HG02943 (cell line): ENCODE data around the gene PCNX1.
"Not testable (repeated sequence)": the region's sequence is repeated elsewhere in the genome, so short reads cannot be mapped to it uniquely, and the experiment has no call there.

Experiments
- ATAC-seq: cut with Tn5 transposase; IDR thresholded peaks from one replicate; pipeline ENCODE4 v1.9.1; 2021; ENCODE audit warnings: mild to moderate bottlenecking, low read depth, moderate library complexity; ENCODE audit not compliant: unreplicated experiment

The PCNX1 gene

GRCh38 chr14:71116568-71117122 is 209.4 kb downstream of the PCNX1 start:
- no peak for ATAC-seq

GRCh38 chr14:71117839-71118743 is 210.8 kb downstream of the PCNX1 start:
- no peak for ATAC-seq

- ATAC-seq = no peak
Observed at GRCh38 chr14:71119075-71119474, 211.8 kb downstream of the PCNX1 start.

DNA sequence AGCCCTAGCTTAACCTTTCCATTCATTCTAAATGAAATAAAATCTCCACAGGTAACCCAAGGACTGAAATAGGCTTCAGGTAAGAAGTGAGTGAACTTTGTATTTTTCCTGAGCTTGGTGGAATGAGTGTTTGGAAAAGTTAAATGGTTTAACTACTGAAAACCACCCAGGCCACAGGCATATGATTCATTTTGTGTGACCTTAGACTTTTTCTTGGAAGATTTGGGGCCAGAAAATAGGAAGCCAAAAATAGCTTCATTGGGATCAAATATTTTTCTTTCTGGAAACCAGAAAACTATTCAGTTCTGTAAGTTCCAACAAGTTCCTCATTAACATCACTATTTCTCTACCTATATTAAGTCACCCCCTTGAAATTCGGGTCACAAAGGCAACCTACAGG is 212.6 kb downstream of the PCNX1 start:
- no peak for ATAC-seq

DNA sequence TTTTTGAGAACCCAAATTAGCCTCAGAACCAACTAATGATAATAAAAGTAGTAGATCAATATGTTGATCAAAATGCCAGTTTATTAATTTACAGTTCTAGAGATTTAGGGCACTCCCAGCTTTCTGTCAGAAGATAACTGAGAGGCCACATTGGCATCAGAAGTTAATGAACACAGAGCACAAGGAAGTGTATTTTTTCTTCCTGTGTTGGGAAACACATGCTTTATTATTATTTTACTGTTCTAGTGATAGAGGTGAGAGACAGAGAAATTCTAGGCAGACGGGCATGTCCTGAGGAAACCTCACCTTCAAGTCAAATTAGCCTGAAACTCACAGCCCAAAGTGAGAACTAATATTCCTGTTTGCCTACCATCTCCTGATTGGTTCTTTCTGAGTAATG is 213.7 kb downstream of the PCNX1 start:
- ATAC-seq = no peak

GRCh38 chr14:71121711-71122110 is 214.5 kb downstream of the PCNX1 start:
- ATAC-seq = no peak

GRCh38 chr14:71122866-71123565 is 215.8 kb downstream of the PCNX1 start:
- ATAC-seq = no peak

GRCh38 chr14:71123579-71124135 is 216.4 kb downstream of the PCNX1 start:
- ATAC-seq = no peak

GRCh38 chr14:71129716-71130490 is 222.6 kb downstream of the PCNX1 start:
- not testable (repeated sequence) for ATAC-seq

DNA sequence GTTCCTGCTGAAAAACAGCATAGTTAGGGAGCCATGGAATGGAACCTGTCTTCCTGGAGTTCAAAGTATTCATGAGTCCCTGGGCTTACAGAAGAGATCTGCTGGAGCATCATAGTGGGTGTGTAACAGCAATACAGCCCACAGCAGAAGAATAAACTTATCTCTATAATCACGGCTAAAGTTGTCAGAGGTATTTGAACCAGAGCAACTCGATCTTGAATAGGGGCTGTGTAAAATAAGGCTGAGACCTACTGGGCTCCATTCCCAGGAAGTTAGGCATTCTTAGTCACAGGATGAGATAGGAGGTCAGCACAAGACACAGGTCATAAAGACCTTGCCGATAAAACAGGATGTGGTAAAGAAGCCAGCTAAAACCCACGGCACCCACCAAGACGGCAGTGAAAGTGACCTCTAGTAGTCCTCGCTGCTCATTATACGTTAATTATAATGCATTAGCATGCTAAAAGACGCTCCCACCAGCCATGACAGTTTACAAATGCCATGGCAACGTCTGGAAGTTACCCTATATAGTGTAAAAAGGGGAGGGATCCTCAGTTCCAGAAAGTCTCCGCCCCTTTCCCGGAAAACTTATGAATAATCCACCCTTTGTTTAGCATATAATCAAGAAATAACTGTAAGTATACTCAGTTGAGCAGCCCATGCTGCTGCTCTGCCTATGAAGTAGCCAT is 223.4 kb downstream of the PCNX1 start:
- no peak for ATAC-seq

GRCh38 chr14:71133296-71133695 is 226.0 kb downstream of the PCNX1 start:
- ATAC-seq = no peak

DNA sequence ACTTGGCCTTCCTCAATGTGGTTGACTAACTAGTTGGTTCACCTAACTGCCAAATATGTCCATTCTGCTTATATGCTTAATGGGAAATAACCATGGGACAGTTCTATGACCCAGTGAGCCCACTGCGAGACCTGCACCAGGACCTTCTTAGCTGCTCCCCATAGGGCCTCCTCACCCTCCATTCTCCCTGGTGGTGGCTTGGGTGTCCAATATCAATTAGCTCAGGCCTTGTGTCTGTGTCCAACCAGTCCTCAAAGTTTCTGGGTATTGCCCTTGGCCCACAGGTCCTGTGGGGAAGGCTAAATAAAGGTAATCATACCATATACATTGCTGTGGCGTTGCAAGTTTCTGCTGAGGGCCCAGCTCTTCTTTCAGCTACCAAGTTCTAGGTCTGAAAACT is 228.2 kb downstream of the PCNX1 start:
- no peak for ATAC-seq

DNA sequence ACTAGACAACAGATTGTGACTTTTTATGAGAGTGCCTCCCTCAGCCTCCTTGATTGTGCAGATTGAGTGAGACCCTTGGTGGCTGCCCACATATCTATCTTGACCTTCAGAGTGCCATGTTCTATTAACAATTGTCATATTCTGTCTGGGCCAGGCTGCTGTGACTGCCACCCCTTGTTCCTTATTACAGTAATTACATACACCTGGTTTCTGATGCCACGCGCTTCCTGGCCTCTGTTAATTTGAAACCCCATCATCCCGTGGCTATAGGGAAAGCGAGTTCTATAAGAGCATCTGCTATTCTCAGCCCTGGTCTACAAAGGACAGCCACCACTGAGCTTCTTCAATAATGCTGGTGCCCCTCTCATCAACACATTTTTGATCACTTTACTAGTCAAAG is 228.7 kb downstream of the PCNX1 start:
- no peak for ATAC-seq

DNA sequence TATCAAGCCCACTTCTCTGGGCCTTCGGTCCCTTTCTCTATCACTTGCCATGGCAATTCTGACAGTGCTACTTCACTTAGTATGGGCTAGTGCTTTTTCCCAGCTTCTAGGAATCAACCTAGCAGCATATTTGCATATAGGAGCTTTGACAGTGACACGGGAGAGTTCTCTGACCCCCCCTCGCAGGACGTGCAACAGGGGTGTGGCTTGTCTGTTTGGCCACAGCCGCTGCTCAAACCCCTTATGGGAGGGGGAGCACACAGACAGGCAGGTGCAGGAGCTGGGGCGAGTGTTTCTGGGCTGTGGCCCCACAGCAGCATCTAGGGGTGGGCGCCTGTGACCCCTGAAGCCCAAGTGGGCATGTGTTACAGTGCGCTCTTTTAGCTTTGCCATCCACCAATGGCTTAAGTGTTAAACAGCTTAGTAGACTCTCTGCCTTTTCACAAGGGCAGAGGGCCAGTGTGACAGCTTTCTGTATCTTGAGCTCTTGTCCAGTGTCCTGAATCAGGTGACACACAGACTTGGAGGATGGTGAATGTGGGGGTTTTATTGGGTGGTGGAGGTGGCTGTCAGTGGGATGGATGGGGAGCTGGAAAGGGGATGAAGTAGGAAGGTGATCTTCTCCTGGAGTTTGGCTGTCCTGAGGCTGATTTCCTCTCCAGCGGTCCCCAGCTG is 229.3 kb downstream of the PCNX1 start:
- ATAC-seq = no peak

DNA sequence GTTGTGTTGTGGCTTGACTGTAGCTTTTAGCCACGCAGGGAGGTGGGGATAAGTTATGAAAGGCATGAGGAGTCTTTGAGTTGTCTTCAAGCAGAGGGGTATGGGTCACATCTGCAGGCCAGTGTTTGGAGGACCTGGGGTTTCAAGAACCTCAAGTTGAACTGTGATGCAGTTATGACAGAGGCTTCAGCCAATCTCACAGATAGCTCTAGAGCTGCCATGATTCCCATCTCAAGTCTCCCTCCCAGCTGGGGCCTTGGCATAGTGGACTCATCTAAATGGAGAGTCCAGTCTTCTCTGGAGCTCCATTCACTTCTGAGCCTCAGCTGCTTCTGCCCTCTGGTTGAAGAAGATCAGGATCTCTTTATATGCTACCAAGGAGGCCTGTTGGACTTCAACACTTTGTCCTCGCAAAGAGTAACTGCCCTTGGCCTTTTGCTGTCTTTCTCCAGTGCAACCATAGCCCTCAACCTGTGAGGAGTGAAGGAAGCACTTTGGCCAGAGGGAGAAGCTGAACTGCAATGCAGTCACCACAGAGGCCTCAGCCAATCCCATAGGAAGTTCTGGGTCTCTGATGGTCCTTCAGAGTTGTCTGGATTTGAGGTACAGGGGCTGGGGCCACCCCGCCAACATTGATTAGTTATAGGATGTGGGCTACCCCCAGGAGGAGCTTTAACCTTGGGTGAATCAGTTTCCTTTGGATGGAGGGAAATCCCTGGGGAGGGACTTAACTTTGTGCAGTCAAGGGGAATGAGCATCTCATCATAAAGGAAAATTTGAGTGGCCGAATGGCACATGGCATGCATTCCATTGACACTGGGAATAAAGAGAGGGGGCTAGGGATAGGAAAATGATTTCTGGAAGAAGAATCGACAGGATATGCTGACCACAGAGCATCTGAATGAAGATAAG is 230.5 kb downstream of the PCNX1 start:
- ATAC-seq = no peak

- ATAC-seq = no peak
Observed at GRCh38 chr14:71138448-71139293, 231.4 kb downstream of the PCNX1 start.

DNA sequence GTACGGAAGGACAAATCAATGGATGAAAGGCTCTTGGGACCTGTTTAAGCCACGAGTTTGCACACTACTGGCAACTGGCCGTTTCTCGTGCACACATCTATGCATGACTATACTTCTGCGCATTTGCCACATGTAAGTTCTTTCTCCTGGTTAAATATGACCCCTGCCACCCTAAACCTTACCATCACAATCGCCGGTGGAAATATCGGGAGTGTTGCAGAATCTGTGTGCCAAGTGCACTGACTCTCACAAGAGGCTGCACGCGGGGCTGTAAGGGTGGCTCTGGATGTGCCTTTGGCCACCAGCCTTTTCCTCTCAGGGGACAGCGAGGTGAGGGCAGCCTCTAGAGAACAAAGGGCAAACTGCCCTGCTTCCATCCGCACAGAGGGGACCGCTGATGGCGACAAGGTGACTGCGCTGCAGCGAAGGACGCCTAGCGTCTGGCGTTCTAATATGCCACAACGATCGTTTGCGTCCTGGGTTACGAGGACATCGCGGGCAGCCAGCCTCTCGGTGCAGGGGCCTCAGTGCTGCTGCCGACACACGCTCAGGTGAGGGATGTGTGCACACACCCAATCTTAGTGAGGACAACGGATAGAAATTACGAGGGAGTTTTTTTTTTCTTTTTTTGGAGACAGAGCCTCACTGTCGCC is 232.2 kb downstream of the PCNX1 start:
- ATAC-seq = no peak
